ENCODE measurements around the gene CLK2. TPM values are rescaled to one million over a fixed set of nuclear protein-coding genes. Genes with fewer than 3 reads are reported as not detected.

CLK2 gene
- total and polyA plus RNA-seq, 2 of the 8 experiments (the other 6 are each of a cell fraction or from before 2014, with no cell fraction given): 62.2 to 76.0 TPM

- DNase-seq (ENCODE audit: low read depth in 1 of 2, low spot score in 2 of 2): peak in 1 of 2 experiments; percentile 60
- Histone ChIP-seq H3K4me2 (ENCODE audit: insufficient read depth in 1 of 2, low read depth in 2 of 2, low read length in 2 of 2) (peak overlapping the region; percentile 48 to 60), H2BK5ac (ENCODE audit: low read depth, low read length) (no peak overlapping the region), H4K5ac (ENCODE audit: insufficient read length, low read depth, low read length) (no peak overlapping the region), H4K20me1 (replicated peaks in 1 of 2; ENCODE audit: control insufficient read depth in 1 of 2, insufficient read depth in 2 of 2, low read length in 2 of 2) (no peaks in the 10 kb centered on the region), H3K79me2 (ENCODE audit: control insufficient read depth in 1 of 2, insufficient read depth in 2 of 2, low read length in 2 of 2) (no peaks in the 10 kb centered on the region), H3K27me3 (replicated peaks in 1 of 4; ENCODE audit: control insufficient read depth in 3 of 4, extremely low read depth in 1 of 4, insufficient read depth in 3 of 4, low read length in 3 of 4) (peaks cover 0 to 10% (median 2%) of the 10 kb centered on the region in 4 experiments; a peak in 2 of 7 replicates), H2AK5ac (ENCODE audit: low read depth, low read length) (no peak overlapping the region), H2BK15ac (ENCODE audit: low read length) (no peak overlapping the region), H3K36me3 (ENCODE audit: control insufficient read depth in 2 of 4, insufficient read depth in 4 of 4, low read length in 3 of 4) (no peaks in the 10 kb centered on the region; a peak in 1 of 8 replicates), H2BK20ac (ENCODE audit: low read length) (no peak overlapping the region), H3K14ac (ENCODE audit: insufficient read length) (no peak overlapping the region), H3K4ac (replicated peaks; ENCODE audit: insufficient read length, low read depth, low read length) (no peak overlapping the region), H3K23ac (ENCODE audit: insufficient read length) (no peak overlapping the region), H3K9me3 (ENCODE audit: insufficient read depth in 2 of 2, low read depth in 1 of 2, low read length in 1 of 2) (no peaks in the 10 kb centered on the region), H4K8ac (ENCODE audit: extremely low read depth, insufficient read depth, low read length) (no peak overlapping the region), H3K56ac (replicated peaks; ENCODE audit: insufficient read length, low read depth, low read length) (no peak overlapping the region), H2BK120ac (replicated peaks; ENCODE audit: low read depth, low read length) (no peak overlapping the region), H3K79me1 (ENCODE audit: low read depth, low read length) (no peaks in the 10 kb centered on the region), H4K91ac (replicated peaks; ENCODE audit: insufficient read length, low read length) (no peak overlapping the region), H3K9ac (replicated peaks in 1 of 4; ENCODE audit: extremely low read depth in 1 of 4, low read depth in 3 of 4, low read length in 3 of 4) (peak overlapping the region in 1 of 4 experiments; percentile 58; a peak in 1 of 7 replicates), H3K27ac (ENCODE audit: low read depth, low read length) (no peak overlapping the region), H3K18ac (ENCODE audit: extremely low read depth, low read length) (no peak overlapping the region), H3K23me2 (ENCODE audit: low read depth, low read length) (peaks cover 5% of the 10 kb centered on the region; the same call in 1 of the 2 replicates), H3K4me1 (replicated peaks in 1 of 4; ENCODE audit: control insufficient read depth in 3 of 4, insufficient read depth in 4 of 4, low read length in 3 of 4) (peaks cover 0 to 4% (median 1%) of the 10 kb centered on the region in 4 experiments; a peak in 2 of 7 replicates), H2BK12ac (ENCODE audit: low read depth, low read length) (no peak overlapping the region), H2AFZ (ENCODE audit: low read length) (0 out of 2 replicates have a peak overlapping the region, but pooled peaks have one; percentile 3), H3K4me3 (ENCODE audit: extremely low read depth in 1 of 4, insufficient read depth in 2 of 4, low read depth in 3 of 4, low read length in 4 of 4) (peak overlapping the region; percentile 27 to 60 (median 38); a peak in 5 of 8 replicates)
- WGBS, 2 experiments (ENCODE audit: extremely low coverage in 1 of 2, insufficient coverage in 1 of 2, insufficient read length in 1 of 2, insufficient replicate concordance in 2 of 2, low coverage in 1 of 2, low lambda C conversion rate in 2 of 2, missing lambda C conversion rate in 1 of 2): 21% methylated on average over 4 of the region's 4 CpGs; no CpG with 5 or more reads in 1 of the 2 experiments
- POLR2A ChIA-PET (ENCODE audit: partially characterized antibody): interaction anchor here (0.6 to 2.5 kb wide), 10 partner anchors 9 to 80 kb away, joined by 3 to 13 read pairs (median 5); partner anchors contain the start of genes MTX1, SCAMP3 and THBS3
- CTCF ChIA-PET (ENCODE audit: partially characterized antibody): interaction anchor here (1.0 to 4.4 kb wide), 6 partner anchors 9 to 67 kb away, joined by 3 to 52 read pairs (median 4); partner anchors contain the start of gene FDPS
- peak; percentile 66 for FAIRE-seq
- TF ChIP-seq, protein P1, sequence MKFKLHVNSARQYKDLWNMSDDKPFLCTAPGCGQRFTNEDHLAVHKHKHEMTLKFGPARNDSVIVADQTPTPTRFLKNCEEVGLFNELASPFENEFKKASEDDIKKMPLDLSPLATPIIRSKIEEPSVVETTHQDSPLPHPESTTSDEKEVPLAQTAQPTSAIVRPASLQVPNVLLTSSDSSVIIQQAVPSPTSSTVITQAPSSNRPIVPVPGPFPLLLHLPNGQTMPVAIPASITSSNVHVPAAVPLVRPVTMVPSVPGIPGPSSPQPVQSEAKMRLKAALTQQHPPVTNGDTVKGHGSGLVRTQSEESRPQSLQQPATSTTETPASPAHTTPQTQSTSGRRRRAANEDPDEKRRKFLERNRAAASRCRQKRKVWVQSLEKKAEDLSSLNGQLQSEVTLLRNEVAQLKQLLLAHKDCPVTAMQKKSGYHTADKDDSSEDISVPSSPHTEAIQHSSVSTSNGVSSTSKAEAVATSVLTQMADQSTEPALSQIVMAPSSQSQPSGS (IDR thresholded peaks at IDR 0.05; ENCODE audit: low read length): 0 out of 2 replicates have a peak, but pooled peaks have one; percentile 49
- peak; percentile 99 for TF ChIP-seq ATF3 (IDR thresholded peaks at IDR 0.05; ENCODE audit: insufficient read depth, low read depth, low read length)
- TF ChIP-seq TAF7 (optimal IDR thresholded peaks at IDR 0.05; ENCODE audit: borderline replicate concordance, low read depth, low read length): no peak
- no peak for TF ChIP-seq KDM4A (IDR thresholded peaks at IDR 0.05; ENCODE audit: low read depth, low read length, severe bottlenecking)
- no peak for TF ChIP-seq PHF8 (conservative IDR thresholded peaks at IDR 0.05; ENCODE audit: low read depth, low read length)
- TF ChIP-seq POU5F1 (IDR thresholded peaks at IDR 0.05; ENCODE audit: low read depth, low read length): no peak
- TF ChIP-seq E2F6 (IDR thresholded peaks at IDR 0.05): no peak
- peak; percentile 92 for TF ChIP-seq CEBPB (IDR thresholded peaks at IDR 0.05; ENCODE audit: low read depth, low read length)
These were observed 32.1 kb downstream of the CLK2 start for GRCh38 chr1:155241069-155241679.

All from H1 (cell line).